HG02884 (cell line): ENCODE results near the gene DUS2.
A peak's percentile ranks its signal among the peaks of the same experiment; 100 is the strongest.

Experiments
- ATAC-seq: cut with Tn5 transposase; IDR thresholded peaks from one replicate; pipeline ENCODE4 v1.9.1; 2021; ENCODE audit warnings: mild to moderate bottlenecking, moderate library complexity; ENCODE audit not compliant: unreplicated experiment

The DUS2 gene

GRCh38 chr16:68074850-68075555, 51.9 kb downstream of the DUS2 start:
- ATAC-seq = peak; percentile 76

- ATAC-seq = no peak
Observed at GRCh38 chr16:68075980-68076379, 52.9 kb downstream of the DUS2 start.

- ATAC-seq = no peak
Observed at GRCh38 chr16:68076560-68076959, 53.5 kb downstream of the DUS2 start.

GRCh38 chr16:68077866-68078700, 55.0 kb downstream of the DUS2 start:
- no peak for ATAC-seq

- no peak for ATAC-seq
Observed at GRCh38 chr16:68078701-68079375, 55.8 kb downstream of the DUS2 start.

GRCh38 chr16:68079376-68079625, 56.2 kb downstream of the DUS2 start:
- ATAC-seq = no peak

GRCh38 chr16:68079626-68080344, 56.7 kb downstream of the DUS2 start:
- no peak for ATAC-seq

GRCh38 chr16:68081861-68082628, 59.0 kb downstream of the DUS2 start:
- ATAC-seq = no peak

- no peak for ATAC-seq
Observed at GRCh38 chr16:68082629-68083238, 59.6 kb downstream of the DUS2 start.

- ATAC-seq = no peak
Observed at GRCh38 chr16:68083239-68083781, 60.2 kb downstream of the DUS2 start.

GRCh38 chr16:68083861-68084503, 60.9 kb downstream of the DUS2 start:
- no peak for ATAC-seq

- ATAC-seq = peak; percentile 56
Observed at GRCh38 chr16:68084504-68085258, 61.6 kb downstream of the DUS2 start.

- peak; percentile 49 for ATAC-seq
Observed at GRCh38 chr16:68085259-68086071, 62.4 kb downstream of the DUS2 start, which contains the start of gene NFATC3. TSS of gene NFATC3 (plus strand) at chr16:68085370. CDS start at chr16:68085682, 312 bp downstream.

- no peak for ATAC-seq
Observed at GRCh38 chr16:68086336-68086841, 63.3 kb downstream of the DUS2 start.

GRCh38 chr16:68086860-68087268, 63.8 kb downstream of the DUS2 start:
- ATAC-seq = no peak

GRCh38 chr16:68087688-68088087, 64.6 kb downstream of the DUS2 start:
- no peak for ATAC-seq
